ENCODE results near the gene SULF2.

DNA sequence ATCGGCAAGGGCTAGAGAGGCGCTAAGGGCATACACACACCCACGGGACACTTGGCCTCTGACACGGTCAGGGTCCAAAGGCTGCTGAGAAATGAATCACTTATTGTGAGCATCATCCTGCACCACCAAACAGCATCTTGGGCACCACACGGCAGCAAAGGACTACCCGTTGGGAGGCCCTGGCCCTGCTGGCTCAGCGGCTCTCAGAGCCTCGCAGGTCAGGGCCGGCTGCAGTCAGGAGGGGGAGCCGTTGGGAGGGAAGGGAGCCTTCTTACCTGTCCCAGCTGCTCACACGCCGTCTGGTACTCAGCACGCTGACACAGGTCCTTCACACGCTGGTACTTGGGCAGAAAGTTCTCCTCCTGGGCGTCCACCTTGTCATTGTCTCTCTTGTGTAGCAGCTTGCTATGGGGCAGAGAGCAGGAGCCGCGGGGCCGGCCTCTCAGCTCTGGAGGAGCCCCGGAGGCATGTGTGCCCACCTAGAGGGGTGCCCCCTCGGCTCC, 109.0 kb downstream of the SULF2 start:
- TF ChIP-seq CTCF (IDR thresholded peaks at IDR 0.05) (no peak), POLR2A (IDR thresholded peaks at IDR 0.05) (no peak)
